HUES48 (cell line): Measurements from ENCODE around the gene RNF208.

Experiments
- H3K27ac ChIP-seq: one replicate; pipeline ENCODE4 v1.7.0; 2013; ENCODE audit warnings: low read depth, low read length, inconsistent platforms
- H3K27me3 ChIP-seq: 2 replicates; pipeline ENCODE4 v1.6.1; 2013; ENCODE audit warnings: mild to moderate bottlenecking, low read length; ENCODE audit not compliant: control insufficient read depth, insufficient read depth
- H3K36me3 ChIP-seq: 2 replicates; pipeline ENCODE4 v1.6.1; 2013; ENCODE audit warnings: low read length; ENCODE audit not compliant: control insufficient read depth, insufficient read depth
- H3K4me1 ChIP-seq: 2 replicates; pipeline ENCODE4 v1.6.1; 2013; ENCODE audit warnings: mild to moderate bottlenecking, low read length; ENCODE audit not compliant: control insufficient read depth, insufficient read depth
- H3K4me3 ChIP-seq: 2 replicates; pipeline ENCODE4 v1.5.1; 2013; ENCODE audit warnings: mild to moderate bottlenecking, low read depth, low read length
- H3K9ac ChIP-seq: 2 replicates; pipeline ENCODE4 v1.6.1; 2013; ENCODE audit warnings: mild to moderate bottlenecking, low read depth, low read length, moderate library complexity
- H3K9me3 ChIP-seq: 2 replicates; pipeline ENCODE4 v1.6.1; 2013; ENCODE audit warnings: low read length; ENCODE audit not compliant: control insufficient read depth, insufficient read depth

RNF208 gene

GRCh38 chr9:137184881-137185660 lies 37.0 kb downstream of the RNF208 start:
- no peak overlapping the region for H3K4me3 ChIP-seq
- no peaks in the 10 kb centered on the region for H3K9me3 ChIP-seq
- peaks cover 66% of the 10 kb centered on the region for H3K36me3 ChIP-seq
- no peaks in the 10 kb centered on the region for H3K4me1 ChIP-seq
- no peak overlapping the region for H3K9ac ChIP-seq
- H3K27me3 ChIP-seq = no peaks in the 10 kb centered on the region
- H3K27ac ChIP-seq = no peak overlapping the region

GRCh38 chr9:137183980-137184595 lies 38.0 kb downstream of the RNF208 start:
- Histone ChIP-seq H3K4me3 (no peak overlapping the region), H3K9ac (no peak overlapping the region), H3K9me3 (no peaks in the 10 kb centered on the region), H3K4me1 (no peaks in the 10 kb centered on the region), H3K27me3 (no peaks in the 10 kb centered on the region), H3K27ac (no peak overlapping the region), H3K36me3 (peaks cover 71% of the 10 kb centered on the region)

DNA sequence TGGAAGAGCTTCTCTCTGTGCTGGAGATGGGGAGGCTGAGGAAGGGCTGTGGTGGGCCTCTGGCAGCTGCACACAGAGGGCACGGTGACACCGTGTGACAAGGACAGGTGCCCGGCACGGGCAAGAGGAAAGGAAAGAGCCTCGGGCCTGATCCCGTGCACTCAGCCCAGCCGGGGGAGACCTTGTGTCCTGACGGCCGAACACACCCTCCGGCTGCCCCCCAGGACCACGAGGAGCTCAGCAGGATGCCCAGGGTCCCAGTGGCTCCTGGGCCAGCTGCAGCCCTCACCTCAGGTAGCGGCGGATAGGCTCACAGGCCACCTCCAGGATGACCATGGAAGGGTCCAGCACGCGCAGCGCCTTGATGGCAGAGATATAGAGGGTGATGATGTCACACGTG lies 39.2 kb downstream of the RNF208 start:
- no peak overlapping the region for H3K27ac ChIP-seq
- H3K27me3 ChIP-seq = no peaks in the 10 kb centered on the region
- H3K36me3 ChIP-seq = peaks cover 75% of the 10 kb centered on the region
- no peaks in the 10 kb centered on the region for H3K9me3 ChIP-seq
- no peak overlapping the region for H3K4me3 ChIP-seq
- H3K9ac ChIP-seq = no peak overlapping the region
- H3K4me1 ChIP-seq = no peaks in the 10 kb centered on the region

DNA sequence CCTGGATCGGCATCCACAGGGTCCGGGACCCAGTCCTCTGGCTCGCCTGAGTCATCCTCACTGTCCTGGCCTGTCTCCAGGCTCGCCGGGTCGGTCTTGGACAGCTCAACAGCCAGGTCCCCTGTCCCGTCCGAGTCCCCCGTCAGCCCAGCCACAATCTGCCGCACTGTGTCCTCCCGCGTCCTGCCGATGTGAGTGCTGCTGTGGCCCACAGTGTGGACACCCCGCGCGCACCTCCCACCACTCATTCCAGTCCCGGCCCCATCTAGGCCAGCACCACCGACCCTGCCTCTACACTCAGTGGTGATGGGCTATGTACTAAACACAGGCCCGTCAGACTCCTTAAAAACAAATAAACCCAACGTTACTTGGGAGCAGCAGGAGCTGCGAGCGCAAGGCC lies 40.4 kb downstream of the RNF208 start:
- Histone ChIP-seq H3K4me1 (no peaks in the 10 kb centered on the region), H3K27ac (no peak overlapping the region), H3K27me3 (no peaks in the 10 kb centered on the region), H3K36me3 (peaks cover 69% of the 10 kb centered on the region), H3K9me3 (no peaks in the 10 kb centered on the region), H3K9ac (no peak overlapping the region), H3K4me3 (no peak overlapping the region)

- no peaks in the 10 kb centered on the region for H3K9me3 ChIP-seq
- no peaks in the 10 kb centered on the region; the same call in 1 of the 2 replicates for H3K4me1 ChIP-seq
- no peak overlapping the region for H3K4me3 ChIP-seq
- no peak overlapping the region for H3K27ac ChIP-seq
- peaks cover 5% of the 10 kb centered on the region; the same call in 1 of the 2 replicates for H3K27me3 ChIP-seq
- peaks cover 57% of the 10 kb centered on the region for H3K36me3 ChIP-seq
- H3K9ac ChIP-seq = no peak overlapping the region
Measured at GRCh38 chr9:137180491-137180890, 41.5 kb downstream of the RNF208 start.

- no peaks in the 10 kb centered on the region; the same call in 1 of the 2 replicates for H3K4me1 ChIP-seq
- peaks cover 52% of the 10 kb centered on the region for H3K36me3 ChIP-seq
- H3K27ac ChIP-seq = no peak overlapping the region
- H3K27me3 ChIP-seq = peaks cover 9% of the 10 kb centered on the region; the same call in 1 of the 2 replicates
- no peak overlapping the region for H3K9ac ChIP-seq
- no peaks in the 10 kb centered on the region for H3K9me3 ChIP-seq
- H3K4me3 ChIP-seq = no peak overlapping the region
Measured at GRCh38 chr9:137179761-137180160, 42.3 kb downstream of the RNF208 start.

- H3K9me3 ChIP-seq = no peaks in the 10 kb centered on the region
- H3K9ac ChIP-seq = no peak overlapping the region
- H3K27ac ChIP-seq = no peak overlapping the region
- H3K4me3 ChIP-seq = no peak overlapping the region
- H3K36me3 ChIP-seq = peaks cover 46% of the 10 kb centered on the region
- H3K4me1 ChIP-seq = no peaks in the 10 kb centered on the region; the same call in 1 of the 2 replicates
- H3K27me3 ChIP-seq = peaks cover 11% of the 10 kb centered on the region; the same call in 1 of the 2 replicates
Measured at GRCh38 chr9:137178939-137179630, 43.0 kb downstream of the RNF208 start.

GRCh38 chr9:137178201-137178938 lies 43.7 kb downstream of the RNF208 start:
- H3K4me3 ChIP-seq = no peak overlapping the region
- peaks cover 39% of the 10 kb centered on the region for H3K36me3 ChIP-seq
- H3K27me3 ChIP-seq = peaks cover 18% of the 10 kb centered on the region; the same call in 1 of the 2 replicates
- no peak overlapping the region for H3K9ac ChIP-seq
- no peak overlapping the region for H3K27ac ChIP-seq
- no peaks in the 10 kb centered on the region; the same call in 1 of the 2 replicates for H3K4me1 ChIP-seq
- H3K9me3 ChIP-seq = no peaks in the 10 kb centered on the region

GRCh38 chr9:137176302-137177182 lies 45.5 kb downstream of the RNF208 start:
- no peak overlapping the region for H3K4me3 ChIP-seq
- no peak overlapping the region for H3K9ac ChIP-seq
- H3K27ac ChIP-seq = no peak overlapping the region
- H3K9me3 ChIP-seq = no peaks in the 10 kb centered on the region
- H3K36me3 ChIP-seq = peaks cover 26% of the 10 kb centered on the region
- no peaks in the 10 kb centered on the region; the same call in 1 of the 2 replicates for H3K4me1 ChIP-seq
- H3K27me3 ChIP-seq = peaks cover 29% of the 10 kb centered on the region; the same call in 1 of the 2 replicates
